ENCODE results near the gene ASB5.

DNA sequence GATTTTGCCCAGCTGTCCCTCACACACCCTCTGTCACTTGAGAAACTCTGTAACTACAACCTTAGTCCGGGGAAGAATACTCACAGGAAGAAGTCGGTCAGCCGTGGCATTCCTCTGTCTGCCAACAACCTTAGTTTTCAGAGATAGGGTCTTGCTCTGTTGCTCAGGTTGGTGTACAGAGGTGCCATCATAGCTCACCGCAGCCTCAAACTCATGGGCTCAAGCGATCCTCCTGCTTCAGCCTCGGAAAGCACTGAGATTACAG is 38.6 kb upstream of the ASB5 start:
- no peak for TF ChIP-seq TAF1 (IDR thresholded peaks at IDR 0.05; ENCODE audit: low read depth)
- no peak for TF ChIP-seq MXI1 (conservative IDR thresholded peaks at IDR 0.05; ENCODE audit: poor library complexity, severe bottlenecking)
- TF ChIP-seq, protein P1, sequence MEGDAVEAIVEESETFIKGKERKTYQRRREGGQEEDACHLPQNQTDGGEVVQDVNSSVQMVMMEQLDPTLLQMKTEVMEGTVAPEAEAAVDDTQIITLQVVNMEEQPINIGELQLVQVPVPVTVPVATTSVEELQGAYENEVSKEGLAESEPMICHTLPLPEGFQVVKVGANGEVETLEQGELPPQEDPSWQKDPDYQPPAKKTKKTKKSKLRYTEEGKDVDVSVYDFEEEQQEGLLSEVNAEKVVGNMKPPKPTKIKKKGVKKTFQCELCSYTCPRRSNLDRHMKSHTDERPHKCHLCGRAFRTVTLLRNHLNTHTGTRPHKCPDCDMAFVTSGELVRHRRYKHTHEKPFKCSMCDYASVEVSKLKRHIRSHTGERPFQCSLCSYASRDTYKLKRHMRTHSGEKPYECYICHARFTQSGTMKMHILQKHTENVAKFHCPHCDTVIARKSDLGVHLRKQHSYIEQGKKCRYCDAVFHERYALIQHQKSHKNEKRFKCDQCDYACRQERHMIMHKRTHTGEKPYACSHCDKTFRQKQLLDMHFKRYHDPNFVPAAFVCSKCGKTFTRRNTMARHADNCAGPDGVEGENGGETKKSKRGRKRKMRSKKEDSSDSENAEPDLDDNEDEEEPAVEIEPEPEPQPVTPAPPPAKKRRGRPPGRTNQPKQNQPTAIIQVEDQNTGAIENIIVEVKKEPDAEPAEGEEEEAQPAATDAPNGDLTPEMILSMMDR (IDR thresholded peaks at IDR 0.05; ENCODE audit: poor library complexity, severe bottlenecking) = no peak
- no peak for TF ChIP-seq REST (IDR thresholded peaks at IDR 0.05; ENCODE audit: borderline replicate concordance)
- TF ChIP-seq EZH2 (IDR thresholded peaks at IDR 0.05; ENCODE audit: borderline replicate concordance, insufficient read depth, low read length, poor library complexity, severe bottlenecking) = no peak
- TF ChIP-seq RAD21 (conservative IDR thresholded peaks at IDR 0.05) = no peak
- TF ChIP-seq SMC3 (conservative IDR thresholded peaks at IDR 0.05; ENCODE audit: poor library complexity) = no peak
- TF ChIP-seq EP300 (conservative IDR thresholded peaks at IDR 0.05; ENCODE audit: poor library complexity, severe bottlenecking) = no peak
- TF ChIP-seq POLR2AphosphoS5 (IDR thresholded peaks at IDR 0.05) = no peak
